AG08396 (cell line): ENCODE data around the gene CD151.

Experiments used
- DNase-seq: peaks from one replicate; pipeline ENCODE4 v3.0.0; 2012; ENCODE audit warnings: low spot score, mixed read lengths

CD151 gene

GRCh38 chr11:871472-871871 is 38.7 kb downstream of the CD151 start:
- no peak for DNase-seq

- no peak for DNase-seq
These were observed 40.0 kb downstream of the CD151 start for GRCh38 chr11:872799-873198.

GRCh38 chr11:873706-874105 is 41.0 kb downstream of the CD151 start:
- no peak for DNase-seq

- no peak for DNase-seq
These were observed 42.5 kb downstream of the CD151 start for GRCh38 chr11:875203-875602.

- no peak for DNase-seq
These were observed 43.1 kb downstream of the CD151 start for GRCh38 chr11:875769-876301.

GRCh38 chr11:876545-876944 is 43.8 kb downstream of the CD151 start:
- no peak for DNase-seq

GRCh38 chr11:877565-877964 is 44.8 kb downstream of the CD151 start:
- no peak for DNase-seq

GRCh38 chr11:880447-880846 is 47.7 kb downstream of the CD151 start:
- DNase-seq, result no peak

- DNase-seq, result no peak
These were observed 49.8 kb downstream of the CD151 start for GRCh38 chr11:882596-882995.

GRCh38 chr11:883527-883926 is 50.8 kb downstream of the CD151 start:
- no peak for DNase-seq

GRCh38 chr11:884578-885070 is 51.9 kb downstream of the CD151 start:
- DNase-seq, result no peak

- DNase-seq, result no peak
These were observed 53.8 kb downstream of the CD151 start for GRCh38 chr11:886568-886967.

- no peak for DNase-seq
These were observed 54.8 kb downstream of the CD151 start for GRCh38 chr11:887589-887988.
